HUES6 (cell line): ENCODE measurements around the gene CNTN6.

Experiments used
- H3K27ac ChIP-seq: 2 replicates; pipeline ENCODE4 v1.7.0; 2013; ENCODE audit warnings: low read depth, mild to moderate bottlenecking, low read length, inconsistent platforms
- H3K27me3 ChIP-seq: 2 replicates; pipeline ENCODE4 v1.6.1; 2013; ENCODE audit warnings: low read length; ENCODE audit not compliant: control insufficient read depth, insufficient read depth
- H3K36me3 ChIP-seq: 2 replicates; pipeline ENCODE4 v1.6.1; 2013; ENCODE audit warnings: low read length; ENCODE audit not compliant: control insufficient read depth, insufficient read depth
- H3K4me1 ChIP-seq: 2 replicates; pipeline ENCODE4 v1.6.1; 2013; ENCODE audit warnings: low read length; ENCODE audit not compliant: control insufficient read depth, insufficient read depth
- H3K4me3 ChIP-seq: 2 replicates; pipeline ENCODE4 v1.5.1; 2013; ENCODE audit warnings: low read depth, low read length
- H3K9ac ChIP-seq: one replicate; pipeline ENCODE4 v1.6.1; 2013; ENCODE audit warnings: mild to moderate bottlenecking, low read length
- H3K9me3 ChIP-seq: 2 replicates; pipeline ENCODE4 v1.6.1; 2013; ENCODE audit warnings: low read depth, low read length; ENCODE audit not compliant: control insufficient read depth, insufficient read depth

Gene CNTN6

DNA sequence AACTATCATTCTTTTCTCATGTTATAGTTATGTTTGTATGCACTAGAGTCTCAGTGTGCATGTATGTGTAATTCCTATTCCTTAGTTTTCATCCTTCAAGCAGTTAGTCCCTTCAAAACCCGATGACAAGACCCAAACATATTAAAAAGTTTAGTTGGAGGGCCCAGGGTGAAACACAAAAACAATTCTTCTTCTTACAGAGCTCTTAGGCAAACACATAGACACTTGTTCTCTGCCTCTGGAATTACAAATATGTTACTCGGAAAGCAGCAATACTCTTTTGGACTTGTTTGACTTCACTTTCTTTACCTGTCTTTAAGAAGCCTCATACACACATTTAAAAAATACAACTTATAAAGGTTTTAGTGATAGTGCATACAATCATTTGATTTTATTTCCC is 763 bp upstream of the CNTN6 start:
- no peaks in the 10 kb centered on the region for H3K9me3 ChIP-seq
- H3K27ac ChIP-seq = no peak overlapping the region
- peaks cover 7% of the 10 kb centered on the region for H3K4me1 ChIP-seq
- no peak overlapping the region for H3K9ac ChIP-seq
- no peak overlapping the region for H3K4me3 ChIP-seq
- no peaks in the 10 kb centered on the region for H3K27me3 ChIP-seq
- H3K36me3 ChIP-seq = no peaks in the 10 kb centered on the region

DNA sequence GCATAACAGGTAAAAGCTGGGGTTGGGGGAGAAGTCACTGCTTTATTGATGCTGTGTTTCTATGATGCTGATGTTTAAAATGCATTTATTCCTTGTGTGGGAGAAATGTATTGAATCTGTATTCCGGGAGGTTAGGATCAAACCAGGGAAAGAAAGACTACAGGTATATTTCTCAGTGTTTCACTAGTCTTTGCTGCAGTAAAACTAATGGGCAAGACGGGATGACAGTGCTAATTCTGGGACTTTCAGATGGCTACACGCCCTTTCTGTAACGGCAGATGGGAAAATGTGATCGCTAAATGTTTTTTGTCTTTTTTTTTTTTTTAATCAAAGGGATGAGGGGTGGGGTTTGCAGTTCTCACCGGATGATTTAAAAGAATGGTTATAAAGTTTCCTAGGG is 393 bp downstream of the CNTN6 start:
- Histone ChIP-seq H3K4me3 (no peak overlapping the region), H3K27ac (no peak overlapping the region), H3K4me1 (peaks cover 7% of the 10 kb centered on the region), H3K36me3 (no peaks in the 10 kb centered on the region), H3K27me3 (no peaks in the 10 kb centered on the region), H3K9ac (no peak overlapping the region), H3K9me3 (no peaks in the 10 kb centered on the region)

DNA sequence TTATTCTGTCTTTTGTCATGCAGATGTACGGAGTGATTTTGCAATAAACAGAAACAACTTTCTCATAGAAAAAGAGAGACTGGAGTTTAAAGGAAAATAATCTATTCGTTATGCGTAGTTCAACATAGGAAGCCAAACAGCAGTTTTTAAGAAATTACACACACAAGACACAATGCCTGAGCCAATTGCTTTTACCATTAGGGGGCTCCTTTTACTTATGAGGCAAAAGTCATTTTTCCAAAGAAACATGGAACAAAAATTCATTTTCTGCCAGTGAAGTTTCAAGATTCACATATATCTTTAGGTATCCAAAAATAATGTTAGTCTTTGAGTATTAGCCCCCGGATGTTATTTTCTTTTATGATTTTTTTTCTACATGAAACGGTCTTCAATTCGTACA is 10.7 kb downstream of the CNTN6 start:
- Histone ChIP-seq H3K27me3 (no peaks in the 10 kb centered on the region), H3K4me1 (no peaks in the 10 kb centered on the region), H3K4me3 (no peak overlapping the region), H3K36me3 (no peaks in the 10 kb centered on the region), H3K9me3 (no peaks in the 10 kb centered on the region), H3K9ac (no peak overlapping the region), H3K27ac (no peak overlapping the region)

DNA sequence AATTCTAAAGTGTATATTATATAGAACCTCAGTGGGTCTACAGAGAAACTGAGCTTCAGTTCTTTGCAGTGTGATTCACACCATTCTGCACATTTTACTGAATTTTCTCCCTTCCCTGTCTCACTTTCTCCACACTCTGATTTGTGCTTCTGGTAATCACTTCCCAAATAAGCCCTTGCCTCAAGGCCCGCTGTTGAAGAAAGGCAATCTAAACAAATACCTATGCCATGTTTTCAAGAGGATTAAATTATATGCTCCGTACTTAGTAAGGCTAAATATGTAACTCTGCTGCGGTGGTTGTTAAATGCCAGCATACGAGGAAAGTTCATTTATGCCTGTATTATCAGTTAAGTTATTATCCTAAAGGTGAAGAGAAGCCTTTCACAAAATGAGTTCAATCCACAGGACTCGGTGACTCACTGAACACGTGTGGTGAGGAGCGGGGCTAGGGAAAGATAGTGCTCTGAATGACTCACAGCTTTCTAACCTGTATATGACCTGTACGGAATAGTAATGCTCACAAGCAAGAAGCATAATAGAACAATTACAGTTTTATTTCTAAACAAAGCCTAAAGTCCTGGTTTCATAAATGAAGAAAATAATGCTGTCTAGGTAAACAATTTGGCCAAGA is 25.1 kb downstream of the CNTN6 start:
- H3K9me3 ChIP-seq = no peaks in the 10 kb centered on the region
- H3K27ac ChIP-seq = no peak overlapping the region
- no peak overlapping the region for H3K9ac ChIP-seq
- no peak overlapping the region for H3K4me3 ChIP-seq
- H3K36me3 ChIP-seq = no peaks in the 10 kb centered on the region
- no peaks in the 10 kb centered on the region for H3K27me3 ChIP-seq
- H3K4me1 ChIP-seq = no peaks in the 10 kb centered on the region

DNA sequence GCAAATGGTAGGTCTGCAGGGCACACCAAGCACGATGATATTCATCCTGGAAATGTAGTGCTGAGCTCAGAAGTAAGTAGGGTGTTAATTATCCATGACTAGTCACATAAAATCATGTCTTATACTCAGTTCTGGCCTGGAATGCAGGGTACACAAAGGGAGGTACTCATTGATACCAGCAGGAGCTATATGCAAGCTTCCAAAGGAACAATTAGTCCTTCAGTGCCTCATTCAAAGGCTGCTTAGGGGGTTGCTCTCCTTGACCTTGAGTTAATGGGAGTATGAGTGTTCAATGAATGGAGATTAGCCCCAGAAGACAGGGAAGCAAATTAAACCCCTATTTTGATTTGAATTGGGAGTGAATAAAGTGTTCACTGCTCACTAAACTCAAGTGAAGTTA is 38.3 kb downstream of the CNTN6 start:
- H3K9ac ChIP-seq = no peak overlapping the region
- H3K36me3 ChIP-seq = no peaks in the 10 kb centered on the region
- 0 out of 2 replicates have a peak, but pooled peaks cover 6% of the 10 kb centered on the region for H3K4me1 ChIP-seq
- no peak overlapping the region for H3K4me3 ChIP-seq
- no peaks in the 10 kb centered on the region for H3K27me3 ChIP-seq
- no peaks in the 10 kb centered on the region for H3K9me3 ChIP-seq
- no peak overlapping the region for H3K27ac ChIP-seq

DNA sequence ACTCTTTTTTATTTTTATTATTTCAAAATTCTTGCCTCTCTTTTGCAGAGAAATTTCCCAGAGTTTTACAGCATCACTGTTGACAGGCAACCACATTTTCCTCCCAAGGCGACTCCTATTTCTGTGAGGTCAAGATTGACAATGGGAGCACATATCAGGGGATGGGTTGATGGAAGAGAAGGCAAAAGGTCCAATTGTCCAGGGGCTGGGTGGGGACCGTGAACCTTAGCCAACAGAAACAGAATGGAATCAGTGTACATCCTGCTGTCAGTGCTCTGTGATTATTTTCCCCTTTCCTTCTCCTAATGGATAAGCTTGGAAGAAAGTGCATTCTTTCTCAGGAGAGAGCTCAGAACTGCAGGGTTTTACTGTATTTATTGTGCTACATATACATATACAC is 42.4 kb downstream of the CNTN6 start:
- no peaks in the 10 kb centered on the region for H3K36me3 ChIP-seq
- H3K9me3 ChIP-seq = no peaks in the 10 kb centered on the region
- no peak overlapping the region for H3K4me3 ChIP-seq
- no peak overlapping the region for H3K9ac ChIP-seq
- H3K27me3 ChIP-seq = no peaks in the 10 kb centered on the region
- no peak overlapping the region for H3K27ac ChIP-seq
- H3K4me1 ChIP-seq = 0 out of 2 replicates have a peak, but pooled peaks cover 6% of the 10 kb centered on the region

DNA sequence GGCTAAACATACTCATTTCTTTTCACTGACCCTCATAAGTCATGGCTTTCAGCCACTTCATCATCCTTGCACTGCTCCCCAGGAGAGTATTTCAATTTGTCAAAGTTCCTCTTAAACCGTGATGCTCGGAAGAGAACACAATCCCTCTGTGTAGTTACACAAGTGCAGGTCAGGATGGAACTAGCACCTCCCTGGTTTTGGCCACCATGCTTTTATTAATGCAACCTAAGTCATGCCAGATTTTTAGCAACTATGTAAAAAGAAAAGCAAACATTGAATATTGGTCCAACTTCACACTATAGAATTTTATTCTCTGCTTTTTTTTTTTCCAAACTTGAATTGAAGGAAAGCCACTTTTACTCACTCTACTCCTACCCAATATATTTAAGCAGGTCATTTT is 45.2 kb downstream of the CNTN6 start:
- H3K9ac ChIP-seq = no peak overlapping the region

DNA sequence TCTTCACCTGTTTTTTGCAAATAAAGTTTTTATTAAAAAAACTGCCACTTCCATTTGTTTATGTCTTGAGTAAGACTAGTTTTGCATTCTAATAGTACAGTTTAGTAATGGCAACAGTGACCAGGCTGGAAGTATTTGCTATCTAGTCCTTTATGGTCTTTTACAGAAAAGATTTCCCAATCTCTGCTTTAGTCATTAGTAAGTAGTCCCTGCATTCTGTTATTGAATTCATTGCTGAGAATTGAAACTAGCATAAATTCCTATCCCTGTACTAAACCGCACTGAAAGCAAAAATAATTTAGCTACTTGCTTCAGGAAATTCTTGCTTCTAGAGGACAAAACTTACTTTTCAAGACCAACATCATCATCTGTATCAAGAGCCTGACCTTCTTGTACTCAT is 46.2 kb downstream of the CNTN6 start:
- H3K9ac ChIP-seq = no peak overlapping the region
- H3K9me3 ChIP-seq = no peaks in the 10 kb centered on the region
- no peaks in the 10 kb centered on the region for H3K4me1 ChIP-seq
- H3K36me3 ChIP-seq = no peaks in the 10 kb centered on the region
- no peak overlapping the region for H3K27ac ChIP-seq
- H3K27me3 ChIP-seq = no peaks in the 10 kb centered on the region
- H3K4me3 ChIP-seq = no peak overlapping the region

More for the DNA sequence above, 45.2 kb downstream of the CNTN6 start:
- H3K4me1 ChIP-seq = no peaks in the 10 kb centered on the region
- no peak overlapping the region for H3K27ac ChIP-seq
- no peaks in the 10 kb centered on the region for H3K9me3 ChIP-seq
- no peak overlapping the region for H3K4me3 ChIP-seq
- H3K27me3 ChIP-seq = no peaks in the 10 kb centered on the region
- no peaks in the 10 kb centered on the region for H3K36me3 ChIP-seq

DNA sequence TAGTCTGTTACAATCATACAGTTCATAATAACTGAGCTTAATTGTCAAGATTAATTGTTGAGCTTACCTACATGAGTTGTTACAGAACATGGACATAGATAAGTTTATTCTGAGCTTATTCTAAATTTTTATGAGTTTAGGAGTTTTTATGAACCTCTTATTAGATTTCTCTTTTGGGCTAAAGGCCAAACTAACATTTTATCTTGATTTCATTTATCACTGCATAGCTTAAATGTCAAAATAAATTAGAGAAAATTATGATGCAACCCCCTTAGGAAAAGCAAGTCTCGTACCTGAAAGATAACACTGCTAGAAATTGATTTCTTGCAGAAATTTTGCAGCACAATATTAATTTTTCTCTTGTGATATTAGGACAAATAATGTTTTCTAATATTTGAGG is 54.5 kb downstream of the CNTN6 start:
- Histone ChIP-seq H3K27ac (no peak overlapping the region), H3K4me3 (no peak overlapping the region), H3K36me3 (no peaks in the 10 kb centered on the region), H3K27me3 (no peaks in the 10 kb centered on the region), H3K9me3 (no peaks in the 10 kb centered on the region), H3K9ac (no peak overlapping the region), H3K4me1 (no peaks in the 10 kb centered on the region)

DNA sequence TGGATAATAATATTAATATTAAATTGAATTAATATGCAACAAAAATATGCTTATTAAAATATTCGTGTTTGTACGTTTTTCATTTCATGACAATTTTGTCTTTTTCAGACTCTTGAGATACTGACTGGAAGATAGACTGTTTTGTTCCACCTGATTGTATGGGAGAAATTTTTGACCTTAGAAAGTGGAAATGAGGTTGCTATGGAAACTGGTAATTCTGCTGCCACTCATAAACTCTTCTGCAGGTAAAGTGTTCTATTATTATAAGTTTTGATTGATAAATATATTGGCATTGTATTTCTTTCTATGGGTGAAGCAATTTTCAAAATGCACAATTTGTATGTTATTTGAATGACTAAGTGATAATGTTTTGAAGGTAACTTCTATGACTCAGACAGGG is 55.0 kb downstream of the CNTN6 start:
- H3K27me3 ChIP-seq = no peaks in the 10 kb centered on the region
- no peak overlapping the region for H3K9ac ChIP-seq
- no peaks in the 10 kb centered on the region for H3K4me1 ChIP-seq
- no peaks in the 10 kb centered on the region for H3K36me3 ChIP-seq
- H3K4me3 ChIP-seq = no peak overlapping the region
- H3K9me3 ChIP-seq = no peaks in the 10 kb centered on the region
- H3K27ac ChIP-seq = no peak overlapping the region

DNA sequence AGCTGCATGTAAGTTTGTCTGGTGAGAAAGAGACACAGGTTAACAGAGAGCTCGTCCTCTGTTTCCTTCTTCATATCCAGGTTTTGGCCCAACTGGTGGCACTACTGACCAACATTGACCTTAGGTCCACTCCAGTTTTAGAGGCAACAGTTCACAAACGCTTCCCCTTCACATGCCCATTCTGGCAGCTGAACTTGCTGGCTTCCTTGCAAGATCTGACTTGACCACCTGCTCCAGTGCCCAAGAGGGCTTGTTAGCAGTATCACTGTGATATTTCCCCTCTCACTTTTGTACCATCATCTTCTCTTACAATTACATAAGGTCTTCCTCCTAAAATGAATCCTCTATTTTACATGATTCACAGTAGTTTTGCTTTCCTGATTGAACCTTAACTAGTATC is 71.3 kb downstream of the CNTN6 start:
- Histone ChIP-seq H3K36me3 (no peaks in the 10 kb centered on the region), H3K4me1 (no peaks in the 10 kb centered on the region), H3K9ac (no peak overlapping the region), H3K4me3 (no peak overlapping the region), H3K9me3 (no peaks in the 10 kb centered on the region), H3K27ac (no peak overlapping the region), H3K27me3 (no peaks in the 10 kb centered on the region)

DNA sequence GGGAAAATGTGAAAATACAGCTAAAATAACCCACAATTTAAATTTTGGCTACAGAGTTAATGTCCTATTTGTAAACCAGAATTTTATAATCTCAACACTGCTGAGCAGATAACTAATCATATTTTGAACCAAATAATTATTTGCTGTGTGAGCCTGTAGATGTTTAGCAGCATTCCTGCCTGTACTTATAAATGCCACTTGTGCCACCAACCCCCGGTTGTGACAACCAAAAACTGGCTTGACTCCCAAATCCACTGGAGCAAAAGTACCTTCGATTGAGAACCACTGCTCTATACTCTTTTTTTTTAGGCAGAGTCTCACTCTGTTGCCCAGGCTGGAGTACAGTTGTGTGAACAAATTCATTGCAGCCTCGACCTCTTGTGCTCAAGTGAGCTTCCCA is 78.5 kb downstream of the CNTN6 start:
- Histone ChIP-seq H3K4me3 (no peak overlapping the region), H3K9ac (no peak overlapping the region), H3K27ac (no peak overlapping the region)

More for the DNA sequence above, 78.5 kb downstream of the CNTN6 start:
- H3K4me1 ChIP-seq = no peaks in the 10 kb centered on the region
- H3K27me3 ChIP-seq = no peaks in the 10 kb centered on the region
- H3K9me3 ChIP-seq = no peaks in the 10 kb centered on the region
- H3K36me3 ChIP-seq = no peaks in the 10 kb centered on the region
